H1 (cell line): Measurements from ENCODE around the gene SORL1-AS1.

Source experiments
- CTCF ChIA-PET: fragments of 300-600 bp; sonication (Branson Sonifier 250); formaldehyde crosslinking; loops from one replicate; lab custom pipeline; 2021; ENCODE audit not compliant: partially characterized antibody; lab: Charles Lee
- POLR2A ChIA-PET: fragments of 300-600 bp; sonication (Branson Sonifier 250); formaldehyde crosslinking; loops from one replicate; lab custom pipeline; 2021; ENCODE audit warnings: inconsistent platforms; ENCODE audit not compliant: partially characterized antibody; lab: Charles Lee
- DNase-seq, 2 experiments: peaks; one replicate each; pipeline versions ENCODE4 v3.0.0 to v3.0.0-alpha.2; 2010 to 2022; ENCODE audit warnings: low spot score in 2 of 2, low read depth in 1 of 2, mixed read lengths in 1 of 2
- FAIRE-seq: peaks from 2 replicates; lab custom pipeline; 2011; peaks lifted over from hg19 to GRCh38; lab: Jason Lieb, UNC
- H2AFZ ChIP-seq: 2 replicates; pipeline ENCODE4 v1.8.1; 2012; ENCODE audit warnings: low read length, inconsistent platforms
- H2AK5ac ChIP-seq: 2 replicates; pipeline ENCODE4 v1.6.1; 2013; ENCODE audit warnings: low read depth, low read length
- H2BK120ac ChIP-seq: replicated peaks from 2 replicates; pipeline ENCODE3; 2013; ENCODE audit warnings: low read depth, low read length, inconsistent platforms
- H2BK12ac ChIP-seq: 2 replicates; pipeline ENCODE4 v1.6.1; 2013; ENCODE audit warnings: low read depth, low read length
- H2BK15ac ChIP-seq: 2 replicates; pipeline ENCODE4 v1.6.1; 2013; ENCODE audit warnings: low read length
- H2BK20ac ChIP-seq: 2 replicates; pipeline ENCODE4 v1.6.1; 2013; ENCODE audit warnings: low read length
- H2BK5ac ChIP-seq: 2 replicates; pipeline ENCODE4 v1.6.1; 2013; ENCODE audit warnings: low read depth, low read length
- H3K14ac ChIP-seq: 2 replicates; pipeline ENCODE4 v1.6.1; 2013; ENCODE audit warnings: inconsistent platforms; ENCODE audit not compliant: insufficient read length
- H3K18ac ChIP-seq: 2 replicates; pipeline ENCODE4 v1.6.1; 2013; ENCODE audit warnings: low read length; ENCODE audit errors: extremely low read depth
- H3K23ac ChIP-seq: 2 replicates; pipeline ENCODE4 v1.6.1; 2013; ENCODE audit warnings: inconsistent platforms; ENCODE audit not compliant: insufficient read length
- H3K23me2 ChIP-seq: 2 replicates; pipeline ENCODE4 v1.6.1; 2013; ENCODE audit warnings: low read depth, low read length
- H3K27ac ChIP-seq: 2 replicates; pipeline ENCODE4 v1.6.1; 2011; ENCODE audit warnings: low read depth, low read length, inconsistent platforms
- H3K27me3 ChIP-seq, 4 experiments: replicated peaks in 1 of 4; 1 replicate in 1 of 4; 2 replicates in 3 of 4; pipeline versions ENCODE4 v1.6.1 to v1.8.1; 2011 to 2013; ENCODE audit warnings: low read length in 3 of 4, mild to moderate bottlenecking in 3 of 4, inconsistent platforms in 2 of 4, mixed read lengths in 2 of 4, moderate library complexity in 1 of 4; ENCODE audit not compliant: control insufficient read depth in 3 of 4, insufficient read depth in 3 of 4; ENCODE audit errors: extremely low read depth in 1 of 4
- H3K36me3 ChIP-seq, 4 experiments: 2 replicates each; pipeline versions ENCODE4 v1.6.1 to v1.8.1; 2011 to 2013; ENCODE audit warnings: mild to moderate bottlenecking in 4 of 4, low read length in 3 of 4, moderate library complexity in 2 of 4, control low read depth in 1 of 4, inconsistent platforms in 1 of 4; ENCODE audit not compliant: insufficient read depth in 4 of 4, control insufficient read depth in 2 of 4
- H3K4ac ChIP-seq: replicated peaks from 2 replicates; pipeline ENCODE3; 2013; ENCODE audit warnings: low read length, low read depth, mixed read lengths, inconsistent platforms; ENCODE audit not compliant: insufficient read length
- H3K4me1 ChIP-seq, 4 experiments: replicated peaks in 1 of 4; 1 replicate in 1 of 4; 2 replicates in 3 of 4; pipeline versions ENCODE4 v1.6.1 to v1.8.1; 2011 to 2013; ENCODE audit warnings: low read length in 3 of 4, inconsistent platforms in 2 of 4, mixed read lengths in 1 of 4; ENCODE audit not compliant: insufficient read depth in 4 of 4, control insufficient read depth in 3 of 4
- H3K4me2 ChIP-seq, 2 experiments: 2 replicates each; pipeline versions ENCODE4 v1.6.1 to v1.8.1; 2011 to 2013; ENCODE audit warnings: low read depth in 2 of 2, low read length in 2 of 2, control low read depth in 1 of 2, inconsistent platforms in 1 of 2, mild to moderate bottlenecking in 1 of 2; ENCODE audit not compliant: insufficient read depth in 1 of 2
- H3K4me3 ChIP-seq, 4 experiments: fragments of 200-600, 300-600 bp in 1 of 4; sonication (generic), shearing (Covaris generic), sonication (Bioruptor Twin) in 1 of 4; 2 replicates each; pipeline versions ENCODE4 v1.5.1 to v1.8.1; 2011 to 2016; ENCODE audit warnings: low read length in 4 of 4, low read depth in 3 of 4, control low read depth in 2 of 4, inconsistent platforms in 2 of 4, mild to moderate bottlenecking in 2 of 4, mixed read lengths in 1 of 4, moderate library complexity in 1 of 4; ENCODE audit not compliant: insufficient read depth in 2 of 4; ENCODE audit errors: extremely low read depth in 1 of 4
- H3K56ac ChIP-seq: replicated peaks from 2 replicates; pipeline ENCODE3; 2013; ENCODE audit warnings: low read depth, mild to moderate bottlenecking, mixed read lengths, low read length, inconsistent platforms; ENCODE audit not compliant: insufficient read length
- H3K79me1 ChIP-seq: 2 replicates; pipeline ENCODE4 v1.6.1; 2013; ENCODE audit warnings: low read depth, low read length, control low read depth
- H3K79me2 ChIP-seq, 2 experiments: 2 replicates each; pipeline versions ENCODE4 v1.6.1 to v1.8.1; 2012 to 2013; ENCODE audit warnings: low read length in 2 of 2, mild to moderate bottlenecking in 2 of 2, inconsistent platforms in 1 of 2; ENCODE audit not compliant: insufficient read depth in 2 of 2, control insufficient read depth in 1 of 2
- H3K9ac ChIP-seq, 4 experiments: replicated peaks in 1 of 4; 1 replicate in 1 of 4; 2 replicates in 3 of 4; pipeline versions ENCODE4 v1.6.1 to v1.8.1; 2011 to 2013; ENCODE audit warnings: low read depth in 3 of 4, low read length in 3 of 4, control low read depth in 2 of 4, mild to moderate bottlenecking in 2 of 4, moderate library complexity in 2 of 4, inconsistent platforms in 1 of 4; ENCODE audit errors: extremely low read depth in 1 of 4
- H3K9me3 ChIP-seq, 2 experiments: 2 replicates each; pipeline versions ENCODE4 v1.6.1 to v1.8.1; 2012 to 2013; ENCODE audit warnings: mild to moderate bottlenecking in 2 of 2, moderate library complexity in 2 of 2, control low read depth in 1 of 2, inconsistent platforms in 1 of 2, low read depth in 1 of 2, low read length in 1 of 2, mixed read lengths in 1 of 2; ENCODE audit not compliant: insufficient read depth in 2 of 2
- H4K20me1 ChIP-seq, 2 experiments: replicated peaks in 1 of 2; 2 replicates each; pipeline versions ENCODE3 to v1.8.1; 2011 to 2013; ENCODE audit warnings: inconsistent platforms in 2 of 2, low read length in 2 of 2, mild to moderate bottlenecking in 1 of 2; ENCODE audit not compliant: insufficient read depth in 2 of 2, control insufficient read depth in 1 of 2
- H4K5ac ChIP-seq: 2 replicates; pipeline ENCODE4 v1.6.1; 2013; ENCODE audit warnings: low read length, low read depth, mixed read lengths, inconsistent platforms; ENCODE audit not compliant: insufficient read length
- H4K8ac ChIP-seq: 2 replicates; pipeline ENCODE4 v1.8.0; 2013; ENCODE audit warnings: mild to moderate bottlenecking, moderate library complexity, low read length, inconsistent platforms; ENCODE audit not compliant: insufficient read depth; ENCODE audit errors: extremely low read depth
- H4K91ac ChIP-seq: replicated peaks from 2 replicates; pipeline ENCODE3; 2013; ENCODE audit warnings: low read length, mixed read lengths, inconsistent platforms; ENCODE audit not compliant: insufficient read length
- RBBP5 ChIP-seq: IDR thresholded peaks from 2 replicates; pipeline ENCODE4 v1.7.1; 2012; ENCODE audit warnings: low read depth, mild to moderate bottlenecking, inconsistent platforms, low read length, moderate library complexity, borderline replicate concordance
- SP1 ChIP-seq: IDR thresholded peaks from 2 replicates; pipeline ENCODE4 v1.6.1; 2011; ENCODE audit warnings: low read depth, low read length
- WGBS, 2 experiments: shearing (Covaris generic) in 1 of 2; methylation state at CpG; one replicate each; pipeline versions ENCODE4 v1.1.6 to v1.1.7; 2013 to 2015; ENCODE audit warnings: low lambda C conversion rate in 2 of 2, mixed read lengths in 2 of 2, inconsistent platforms in 1 of 2, low coverage in 1 of 2, missing lambda C conversion rate in 1 of 2; ENCODE audit not compliant: insufficient replicate concordance in 2 of 2, insufficient coverage in 1 of 2, insufficient read length in 1 of 2; ENCODE audit errors: extremely low coverage in 1 of 2, missing lambda C conversion rate in 1 of 2; 5-methylcytosine and 5-hydroxymethylcytosine counted together

SORL1-AS1 gene

GRCh38 chr11:121439337-121439736, 13.4 kb downstream of the SORL1-AS1 start:
- H3K56ac ChIP-seq = no peak overlapping the region
- H3K4me3 ChIP-seq = no peak overlapping the region
- FAIRE-seq = no peak
- H3K27ac ChIP-seq = no peak overlapping the region
- no peak overlapping the region for H3K9ac ChIP-seq
- H3K4me2 ChIP-seq = no peak overlapping the region
- H4K5ac ChIP-seq = no peak overlapping the region
- H2BK12ac ChIP-seq = no peak overlapping the region
- no peaks in the 10 kb centered on the region for H3K23me2 ChIP-seq
- H2BK20ac ChIP-seq = no peak overlapping the region
- H3K79me2 ChIP-seq = no peaks in the 10 kb centered on the region
- TF ChIP-seq SP1 (no peak), RBBP5 (no peak)
- H3K27me3 ChIP-seq = no peaks in the 10 kb centered on the region
- CTCF ChIA-PET = no interaction called here
- H4K91ac ChIP-seq = no peak overlapping the region
- H2BK5ac ChIP-seq = no peak overlapping the region
- H3K9me3 ChIP-seq = no peaks in the 10 kb centered on the region
- no peak overlapping the region for H3K23ac ChIP-seq
- no peak overlapping the region for H2AK5ac ChIP-seq
- H3K4ac ChIP-seq = no peak overlapping the region
- no peak overlapping the region for H3K14ac ChIP-seq
- H4K20me1 ChIP-seq = no peaks in the 10 kb centered on the region
- DNase-seq = no peak
- WGBS, 2 experiments = 85% methylated on average over 4 of the region's 4 CpGs; no CpG with 5 or more reads in 1 of the 2 experiments
- POLR2A ChIA-PET = no interaction called here
- H2AFZ ChIP-seq = no peak overlapping the region
- H3K79me1 ChIP-seq = no peaks in the 10 kb centered on the region
- H2BK15ac ChIP-seq = no peak overlapping the region
- H4K8ac ChIP-seq = no peak overlapping the region
- H2BK120ac ChIP-seq = no peak overlapping the region
- peaks cover 0 to 6% (median 0%) of the 10 kb centered on the region in 4 experiments; a peak in 1 of 7 replicates for H3K4me1 ChIP-seq
- H3K36me3 ChIP-seq = no peaks in the 10 kb centered on the region
- H3K18ac ChIP-seq = no peak overlapping the region
